ENCODE data around the gene PRAF2.
A peak's percentile ranks its signal among the peaks of the same experiment; 100 is the strongest.

The PRAF2 gene

GRCh38 chrX:49073601-49074575 is at the start of gene PRAF2:
Gene PRAF2 (minus strand): TSS chrX:49074002. CDS start chrX:49073987, 15 bp downstream.
- DNase-seq (ENCODE audit: low spot score): peak; percentile 90

DNA sequence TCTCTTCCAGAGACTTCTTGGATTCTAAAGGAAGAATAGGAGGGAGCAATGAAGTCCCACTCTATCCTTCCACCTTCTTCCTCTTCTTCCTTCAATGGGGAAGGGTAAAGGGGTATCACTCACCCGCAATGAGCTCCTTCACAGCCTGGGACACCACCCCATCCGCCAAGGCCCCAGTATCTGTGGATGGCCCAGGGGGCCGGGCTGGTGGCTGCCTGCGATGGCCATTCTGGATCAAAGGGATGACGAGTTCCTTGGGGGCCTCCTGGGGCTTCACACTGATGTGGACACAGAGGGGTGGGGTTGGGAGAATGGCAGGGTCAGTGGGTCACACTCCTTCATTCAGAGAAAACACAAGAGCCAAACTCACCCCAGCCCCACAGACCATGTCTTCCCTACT is 48.7 kb upstream of the PRAF2 start:
- DNase-seq (ENCODE audit: low spot score): no peak

DNA sequence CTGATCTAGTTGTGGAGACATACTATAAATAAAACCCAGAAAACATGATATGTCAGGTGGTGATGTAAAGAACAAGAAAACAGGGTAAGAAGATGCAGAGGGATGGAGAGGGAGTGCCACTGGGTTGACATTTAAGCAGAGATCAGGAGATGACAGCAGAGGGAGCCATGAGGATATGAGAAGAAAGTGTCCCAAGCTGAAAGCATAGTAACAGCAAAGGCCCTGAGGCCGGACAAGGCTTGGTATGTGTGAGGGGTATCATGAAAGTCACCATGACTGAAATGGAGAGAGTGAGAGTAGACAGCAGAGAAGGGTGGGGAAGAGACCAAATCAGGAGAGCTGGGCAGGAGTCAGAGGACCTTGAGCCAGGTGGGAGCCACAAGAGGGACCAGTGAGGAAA is 46.3 kb upstream of the PRAF2 start:
- DNase-seq (ENCODE audit: low spot score): no peak

DNA sequence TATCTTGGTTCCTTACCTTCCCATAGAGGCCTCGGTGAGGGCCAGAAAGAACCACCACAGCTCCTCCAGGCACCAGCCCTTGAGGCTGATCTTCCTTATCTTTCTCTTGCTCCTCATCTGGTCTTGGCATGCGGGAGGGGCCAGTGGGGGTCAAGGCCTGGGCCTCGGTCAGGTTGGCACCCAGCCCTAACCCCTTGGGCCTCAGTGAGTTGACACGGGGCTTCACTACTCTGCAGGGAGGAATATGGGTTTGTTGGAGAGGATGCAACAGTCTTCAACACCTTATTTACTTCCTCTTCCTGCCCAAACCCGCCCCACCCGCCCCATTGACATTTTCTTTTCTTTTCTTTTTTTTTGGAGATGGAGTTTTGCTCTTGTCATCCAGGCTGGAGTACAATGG is 43.8 kb upstream of the PRAF2 start:
- DNase-seq (ENCODE audit: low spot score): no peak

DNA sequence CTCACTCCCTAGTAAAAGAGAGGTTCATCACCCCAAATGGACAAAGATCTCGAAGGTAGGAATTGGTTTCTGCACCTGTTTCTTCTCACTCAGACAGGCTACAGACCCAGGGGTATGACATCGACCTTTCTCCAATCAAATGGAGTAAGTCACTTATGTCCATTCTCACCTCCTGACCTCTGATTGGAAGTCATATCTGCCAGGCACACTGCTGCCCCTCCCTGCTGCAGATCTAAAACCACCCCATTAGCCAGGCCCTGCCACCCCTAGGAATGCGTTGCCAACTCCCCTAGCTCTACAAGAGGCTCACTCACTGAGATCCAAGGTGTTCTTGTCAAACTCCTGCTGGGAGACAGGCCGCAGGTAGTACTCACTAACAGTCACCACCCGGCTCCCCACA is 42.9 kb upstream of the PRAF2 start:
- DNase-seq (ENCODE audit: low spot score): no peak

- DNase-seq (ENCODE audit: low spot score): no peak
These were observed 42.3 kb upstream of the PRAF2 start for GRCh38 chrX:49116076-49116475.

DNA sequence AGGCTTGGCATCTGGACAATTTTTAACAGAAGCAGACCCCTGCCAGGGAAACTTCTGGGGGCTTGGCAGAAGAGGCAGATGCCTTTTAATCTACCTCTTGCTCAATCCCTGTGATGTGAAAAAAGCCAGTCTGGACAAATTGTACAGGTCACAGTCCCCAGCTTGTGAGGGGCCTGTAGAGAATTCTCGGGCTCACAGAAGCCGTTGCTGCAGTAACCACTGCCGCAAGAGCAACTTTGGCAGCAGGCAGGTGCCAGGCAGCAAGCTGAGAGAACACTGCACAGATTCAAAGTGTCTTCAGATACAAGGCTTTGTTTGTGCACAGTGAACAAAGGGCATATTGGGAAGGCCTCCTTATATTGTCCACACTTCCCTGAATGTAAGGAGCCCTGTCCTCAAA is 38.0 kb upstream of the PRAF2 start:
- DNase-seq (ENCODE audit: low spot score): no peak

- no peak for DNase-seq (ENCODE audit: low spot score)
These were observed 36.6 kb upstream of the PRAF2 start for GRCh38 chrX:49110417-49110816.

- DNase-seq (ENCODE audit: low spot score): no peak
These were observed 34.8 kb upstream of the PRAF2 start for GRCh38 chrX:49108641-49109040.

- DNase-seq (ENCODE audit: low spot score): no peak
These were observed 33.1 kb upstream of the PRAF2 start for GRCh38 chrX:49106930-49107329.

- no peak for DNase-seq (ENCODE audit: low spot score)
These were observed 32.5 kb upstream of the PRAF2 start for GRCh38 chrX:49106296-49106695.

GRCh38 chrX:49103637-49104036 is 29.8 kb upstream of the PRAF2 start:
- no peak for DNase-seq (ENCODE audit: low spot score)

- DNase-seq (ENCODE audit: low spot score): no peak
These were observed 28.4 kb upstream of the PRAF2 start for GRCh38 chrX:49102190-49102589.

- no peak for DNase-seq (ENCODE audit: low spot score)
These were observed 27.8 kb upstream of the PRAF2 start for GRCh38 chrX:49101629-49101984.

GRCh38 chrX:49100704-49101628 is 27.2 kb upstream of the PRAF2 start:
- DNase-seq (ENCODE audit: low spot score): peak; percentile 88

- no peak for DNase-seq (ENCODE audit: low spot score)
These were observed 22.6 kb upstream of the PRAF2 start for GRCh38 chrX:49096419-49096818.

GRCh38 chrX:49089553-49089952 is 15.8 kb upstream of the PRAF2 start:
- DNase-seq (ENCODE audit: low spot score): no peak

DNA sequence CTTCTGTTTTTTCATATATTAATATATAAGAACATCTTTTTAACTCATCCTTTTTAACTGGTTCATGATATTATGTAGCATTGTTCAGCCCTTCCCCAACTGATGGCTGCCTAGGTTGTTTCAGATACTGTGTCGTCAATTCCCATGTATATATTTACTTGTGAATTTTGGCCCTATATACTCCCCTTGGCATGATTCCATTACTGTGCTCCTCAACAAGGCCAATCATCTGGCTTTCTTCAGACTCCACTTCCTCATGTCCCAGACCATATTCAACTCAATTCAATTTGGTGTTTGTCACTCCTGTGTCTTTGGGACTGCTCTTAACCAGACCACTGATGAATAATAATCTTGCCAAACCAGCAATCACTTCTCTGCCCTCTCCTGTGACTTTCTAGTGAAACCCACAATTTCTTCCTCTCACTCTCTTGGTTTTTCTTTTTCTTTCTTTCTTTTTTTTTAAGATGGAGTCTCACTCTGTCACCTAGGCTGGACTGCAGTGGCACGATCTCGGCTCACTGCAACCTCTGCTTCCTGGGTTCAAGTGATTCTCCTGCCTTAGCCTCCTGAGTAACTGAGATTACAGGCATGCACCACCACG is 8.6 kb upstream of the PRAF2 start:
- DNase-seq (ENCODE audit: low spot score): no peak

DNA sequence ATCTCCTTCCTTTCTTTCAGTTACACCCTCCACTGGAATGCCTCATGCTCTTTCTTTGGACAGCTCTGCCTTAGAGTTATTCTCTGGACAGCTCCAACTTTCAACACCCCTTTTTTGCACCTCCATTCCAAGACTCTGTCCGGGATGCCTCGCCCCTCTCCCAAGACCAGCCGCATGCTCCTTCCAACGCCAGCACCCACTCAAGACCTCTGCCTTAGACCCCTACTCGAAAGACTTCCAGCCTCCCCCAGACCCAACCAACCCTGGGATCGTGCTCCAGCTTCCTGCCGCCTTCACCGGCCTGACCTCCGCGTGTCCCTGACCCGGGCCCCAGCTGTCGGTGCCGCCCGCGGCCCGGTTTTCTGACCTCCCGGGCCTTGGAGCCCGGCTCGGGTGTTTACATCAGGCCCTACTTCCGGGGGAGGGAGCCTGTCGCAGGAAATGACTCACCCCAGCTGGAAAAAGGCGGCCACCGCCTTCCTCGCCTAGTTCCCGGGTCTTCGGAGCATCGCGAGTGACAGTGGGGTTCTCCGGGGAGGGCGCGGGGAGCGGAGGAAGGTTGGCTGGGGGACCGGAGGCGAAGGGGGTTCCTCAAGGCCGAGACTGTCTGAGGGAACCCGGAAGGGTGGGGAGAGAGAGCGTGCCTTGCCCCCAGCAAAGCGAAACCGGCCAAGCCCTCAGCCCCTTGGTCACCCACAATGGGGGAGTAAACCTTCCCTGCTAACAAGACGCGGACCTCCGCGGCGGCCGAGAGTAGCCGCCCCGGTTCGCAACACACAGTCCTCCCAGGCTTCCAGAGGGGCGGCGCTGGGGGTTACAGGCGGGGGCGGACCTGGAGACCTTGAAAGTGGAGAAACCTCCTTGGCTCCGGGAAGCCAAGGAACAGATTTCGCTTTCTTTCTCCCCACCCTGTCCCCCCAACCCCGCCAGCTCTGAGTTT is 6.0 kb upstream of the PRAF2 start, which contains the start of gene WDR45:
TSS of gene WDR45 (minus strand) at position 399 of the 940 bp plus-strand sequence. CDS start 1,792 bp downstream, outside the sequence.
- peak; percentile 81 for DNase-seq (ENCODE audit: low spot score)

GRCh38 chrX:49077941-49078340 is 4.1 kb upstream of the PRAF2 start:
- DNase-seq (ENCODE audit: low spot score): no peak

DNA sequence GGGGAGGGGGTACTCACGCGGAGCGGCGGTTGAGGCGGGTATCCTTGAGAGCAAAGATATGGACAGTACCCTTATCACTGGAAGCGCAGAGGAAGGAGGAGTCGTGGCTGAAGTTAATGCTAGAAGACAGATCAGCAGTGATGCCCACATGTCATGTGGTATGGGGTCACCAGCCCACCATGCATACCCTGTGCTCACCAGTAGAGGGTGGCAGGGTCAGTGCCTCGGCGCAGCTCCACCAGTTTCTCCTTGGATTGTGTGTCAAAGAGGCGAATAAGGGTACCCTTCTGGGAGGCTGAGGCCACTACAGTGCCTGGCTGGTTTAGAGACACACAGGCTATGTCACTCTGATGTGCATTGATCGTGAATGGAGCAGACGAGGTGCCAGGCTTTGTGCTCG is 1.5 kb upstream of the PRAF2 start:
- DNase-seq (ENCODE audit: low spot score): no peak

Data from left forelimb (tissue), 1 donor.